ENCODE measurements around the gene GRAMD2B.

Gene GRAMD2B

GRCh38 chr5:126483156-126483555 lies 59.9 kb downstream of the GRAMD2B start:
- DNase-seq = no peak

- no peak for DNase-seq
Measured at GRCh38 chr5:126484253-126484652, 61.0 kb downstream of the GRAMD2B start.

GRCh38 chr5:126486332-126486731 lies 63.1 kb downstream of the GRAMD2B start:
- no peak for DNase-seq

- DNase-seq = no peak
Measured at GRCh38 chr5:126487596-126487995, 64.4 kb downstream of the GRAMD2B start.

- DNase-seq = no peak
Measured at GRCh38 chr5:126488443-126489065, 65.3 kb downstream of the GRAMD2B start.

DNA sequence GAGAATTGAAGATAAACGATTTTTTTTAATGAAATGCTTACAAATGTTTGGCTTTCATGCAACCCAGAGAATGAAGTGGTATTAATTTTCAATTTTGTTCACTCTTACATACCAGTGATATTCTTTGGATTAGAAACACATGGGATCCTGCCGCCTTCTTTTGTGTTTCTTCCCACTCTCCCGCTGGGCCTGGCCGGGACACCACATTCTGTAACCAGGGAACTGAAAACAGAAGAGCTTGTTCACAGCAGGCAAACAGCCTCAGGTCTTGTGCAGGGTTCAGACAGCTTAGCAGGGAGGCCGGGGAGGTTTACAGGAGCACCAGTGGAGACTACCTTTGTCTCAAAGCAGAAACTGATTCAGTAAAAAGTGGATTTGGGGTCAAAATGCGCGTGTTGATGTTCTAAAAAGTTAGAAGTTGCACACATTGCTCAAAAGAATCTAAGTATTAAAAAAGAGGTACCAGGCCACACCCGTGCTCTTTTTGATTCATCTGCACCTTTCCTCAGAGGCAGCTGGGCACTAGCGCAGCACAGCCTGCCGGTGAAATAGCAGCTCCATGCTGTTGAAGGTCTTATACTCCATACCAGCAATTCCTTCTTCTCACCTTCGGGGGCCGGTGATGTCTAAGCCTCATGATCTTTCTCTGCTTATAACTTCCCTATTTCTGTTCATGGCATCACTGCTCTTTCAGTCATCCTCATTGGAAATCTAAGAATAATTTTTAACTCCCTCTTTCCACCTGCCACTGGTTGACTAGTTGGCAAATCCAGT lies 67.1 kb downstream of the GRAMD2B start:
- peak; percentile 1 for DNase-seq

DNA sequence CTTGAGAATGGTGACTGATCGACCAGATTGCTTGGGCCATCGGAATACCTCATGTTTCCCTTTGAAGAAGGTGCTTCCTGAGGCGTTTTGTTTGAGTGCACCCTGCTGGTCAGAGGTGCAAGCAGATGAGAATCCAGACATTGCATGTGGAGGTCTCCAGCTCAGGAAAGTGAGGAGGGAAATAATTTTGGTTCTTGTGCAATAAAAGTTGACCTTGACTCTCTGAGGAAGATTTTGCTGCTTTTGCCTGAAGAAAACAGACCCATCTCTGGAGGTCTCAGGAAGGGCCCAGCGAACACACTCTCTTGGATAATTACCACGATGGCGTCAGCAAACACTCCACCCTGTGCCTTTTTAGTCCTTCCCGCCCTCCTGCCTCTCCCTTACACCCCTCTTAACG lies 69.7 kb downstream of the GRAMD2B start:
- no peak for DNase-seq

DNA sequence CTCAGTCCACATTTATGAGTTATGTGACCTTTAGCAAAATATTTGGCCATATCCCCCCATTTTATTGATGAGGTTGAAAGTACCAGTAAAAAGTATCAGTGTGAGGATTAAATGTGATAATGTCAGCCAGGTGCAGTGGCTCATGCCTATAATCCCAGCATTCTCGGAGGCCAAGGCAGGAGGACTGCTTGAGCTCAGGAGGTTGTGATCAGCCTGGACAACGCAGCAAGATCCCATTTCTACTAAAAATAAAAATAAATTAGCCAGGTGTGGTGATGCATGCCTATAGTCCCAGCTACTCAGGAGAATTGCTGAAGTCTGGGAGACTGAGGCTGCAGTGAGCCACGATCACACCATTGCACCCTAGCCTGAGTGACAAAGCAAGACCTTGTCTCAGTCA lies 71.2 kb downstream of the GRAMD2B start:
- no peak for DNase-seq

- no peak for DNase-seq
Measured at GRCh38 chr5:126497506-126497905, 74.3 kb downstream of the GRAMD2B start.

DNA sequence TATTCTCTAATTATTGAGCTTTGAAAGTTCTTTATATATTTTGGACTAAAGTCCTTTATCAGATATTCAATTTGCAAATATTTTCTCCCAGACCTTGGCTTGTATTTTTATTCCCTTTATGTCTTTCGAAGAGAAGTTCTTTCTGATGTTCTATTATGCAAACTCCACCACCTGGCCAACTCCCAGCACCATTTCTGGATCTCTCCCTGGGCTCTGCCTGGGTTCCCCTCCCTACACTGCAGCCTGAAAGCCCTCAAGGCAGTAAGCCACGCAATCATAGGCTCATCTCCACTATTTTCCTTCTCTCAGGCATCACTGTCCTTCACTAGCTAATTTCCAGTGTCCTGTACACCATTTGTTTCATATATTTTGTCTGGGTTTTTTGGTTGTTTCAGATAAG lies 76.1 kb downstream of the GRAMD2B start:
- no peak for DNase-seq

GRCh38 chr5:126499853-126500342 lies 76.7 kb downstream of the GRAMD2B start:
- DNase-seq = peak; percentile 51

GRCh38 chr5:126501448-126501847 lies 78.2 kb downstream of the GRAMD2B start:
- no peak for DNase-seq

DNA sequence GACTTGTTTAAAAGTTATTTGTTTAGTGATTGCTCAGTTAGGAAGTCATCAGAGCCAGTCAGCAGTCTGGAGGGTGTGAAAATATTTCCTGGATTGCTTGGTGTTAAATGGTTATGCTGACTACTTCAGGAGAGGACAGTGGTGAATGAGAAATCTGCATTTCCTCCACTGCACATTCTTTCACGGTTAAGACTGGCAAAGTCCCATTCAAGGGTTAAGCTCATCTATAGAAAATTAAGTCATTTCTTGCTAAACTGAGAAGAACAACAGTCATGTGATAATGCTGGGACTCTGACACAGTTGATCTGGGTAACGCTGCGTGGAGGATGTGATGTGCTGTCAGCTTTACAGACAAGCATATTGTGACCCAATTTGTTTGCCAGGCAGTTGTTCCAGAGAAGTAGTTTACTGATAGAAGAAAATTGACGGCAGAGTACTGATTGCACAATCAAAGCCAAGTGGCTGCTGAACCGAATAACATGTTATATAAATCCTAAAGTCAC lies 80.4 kb downstream of the GRAMD2B start:
- peak; percentile 20 for DNase-seq

DNA sequence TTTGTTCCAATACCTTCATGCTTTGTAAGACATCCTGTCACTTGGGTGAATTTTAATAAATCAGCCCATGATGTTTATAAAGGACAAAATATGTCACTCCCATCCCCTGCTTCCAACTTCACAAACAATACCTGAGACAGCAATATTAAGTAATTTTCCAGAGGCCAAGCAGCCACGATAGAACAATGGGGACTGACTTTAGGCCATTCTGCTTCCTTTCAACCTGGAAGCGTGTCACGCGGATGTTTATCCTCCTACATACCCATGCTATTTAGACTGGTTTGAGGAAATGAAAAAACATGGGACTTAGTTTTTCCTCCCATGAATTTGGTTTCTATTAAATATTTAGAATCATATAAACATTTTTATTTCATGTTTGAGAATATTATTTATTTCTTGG lies 82.9 kb downstream of the GRAMD2B start:
- no peak for DNase-seq

DNA sequence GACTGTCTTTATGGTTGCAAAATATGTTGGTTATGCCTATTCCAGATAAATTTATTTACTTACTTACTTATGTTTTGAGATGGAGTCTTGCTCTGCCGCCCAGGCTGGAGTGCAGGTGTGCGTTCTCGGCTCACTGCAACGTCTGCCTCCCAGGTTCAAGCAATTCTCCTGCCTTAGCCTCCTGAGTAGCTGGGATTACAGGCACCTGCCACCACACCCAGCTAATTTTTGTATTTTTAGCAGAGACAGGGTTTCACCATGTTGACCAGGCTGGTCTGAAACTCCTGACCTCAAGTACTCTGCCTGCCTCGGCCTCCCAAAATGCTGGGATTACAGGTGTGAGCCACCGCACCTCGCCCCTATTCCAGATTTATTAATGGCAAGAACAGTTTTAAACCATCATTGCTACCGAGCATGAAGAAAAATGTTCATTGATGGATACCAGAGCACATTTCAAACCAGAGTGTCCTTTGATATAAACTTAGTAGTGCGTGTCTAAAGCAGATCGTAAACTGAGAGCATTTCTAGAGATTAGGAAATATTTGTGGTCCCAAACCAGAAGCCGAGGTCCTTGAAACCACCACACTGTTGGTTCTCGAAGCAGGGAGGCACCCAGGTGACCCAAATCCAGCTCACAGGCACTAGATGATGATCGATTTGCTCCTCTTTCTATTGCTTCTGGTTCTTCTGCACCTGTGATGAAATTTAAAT lies 85.2 kb downstream of the GRAMD2B start:
- no peak for DNase-seq

GRCh38 chr5:126508962-126509279 lies 85.7 kb downstream of the GRAMD2B start:
- DNase-seq = peak; percentile 4

- DNase-seq = no peak
Measured at GRCh38 chr5:126509339-126509738, 86.1 kb downstream of the GRAMD2B start.

- no peak for DNase-seq
Measured at GRCh38 chr5:126511961-126512360, 88.8 kb downstream of the GRAMD2B start.

DNA sequence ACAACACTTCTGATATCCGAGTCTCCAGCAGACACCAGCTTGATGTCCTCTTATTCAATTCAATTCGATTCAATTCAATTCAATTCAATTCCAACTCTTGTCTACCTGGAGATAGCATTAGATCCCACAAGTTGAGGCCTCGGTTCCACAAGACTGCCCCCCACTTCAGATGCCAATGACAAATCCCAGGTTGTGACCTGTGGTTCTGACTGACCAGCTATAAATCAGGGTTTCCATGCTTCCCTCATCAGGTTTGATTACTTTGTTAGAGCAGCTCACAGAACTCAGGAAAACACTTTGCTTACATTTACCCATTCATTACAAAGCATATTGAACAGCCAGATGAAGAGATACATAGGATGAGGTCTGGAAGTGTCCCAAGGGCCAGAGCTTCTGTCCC lies 89.2 kb downstream of the GRAMD2B start:
- DNase-seq = no peak

GRCh38 chr5:126513302-126513701 lies 90.1 kb downstream of the GRAMD2B start:
- DNase-seq = no peak

DNA sequence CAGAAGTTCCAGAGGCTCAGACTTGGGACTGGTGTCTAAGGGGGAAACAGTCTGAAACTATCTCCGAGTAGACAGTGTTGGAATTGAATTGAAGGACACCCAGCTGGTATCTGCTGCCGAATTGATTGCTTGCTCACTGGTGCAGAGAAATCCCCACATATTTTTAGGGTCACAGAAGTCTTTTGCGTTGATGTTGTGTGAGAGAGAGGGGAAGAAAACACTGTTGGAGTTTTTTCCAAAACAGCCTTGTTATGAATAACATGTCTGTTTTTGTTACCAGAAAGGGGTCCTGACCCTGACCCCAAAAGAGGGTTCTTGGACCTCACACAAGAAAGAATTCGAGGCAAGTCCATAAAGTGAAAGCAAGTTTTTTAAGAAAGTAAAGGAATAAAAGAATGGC lies 90.5 kb downstream of the GRAMD2B start:
- DNase-seq = no peak

GRCh38 chr5:126514131-126514557 lies 90.9 kb downstream of the GRAMD2B start:
- DNase-seq = peak; percentile 85

GRCh38 chr5:126514558-126515141 lies 91.4 kb downstream of the GRAMD2B start:
- peak; percentile 78 for DNase-seq

All from OCI-M1 (cell line).